Trophoblast cell (in vitro differentiated cells and primary cell): ENCODE results near the gene CASP9.
"Not testable (repeated sequence)": the region's sequence is repeated elsewhere in the genome, so short reads cannot be mapped to it uniquely, and the experiment has no call there.

ENCODE experiments used
- DNase-seq, 2 donors: peaks; one replicate each; pipeline ENCODE4 v3.0.0-alpha.2; 2016
- H2AFZ ChIP-seq: 2 replicates; pipeline ENCODE4 v1.6.1; 2013; ENCODE audit warnings: low read length, moderate library complexity, mild to moderate bottlenecking; ENCODE audit not compliant: insufficient read depth, poor library complexity
- H2AK5ac ChIP-seq: 2 replicates; pipeline ENCODE4 v1.6.1; 2013; ENCODE audit warnings: mild to moderate bottlenecking, low read length
- H2BK120ac ChIP-seq: 2 replicates; pipeline ENCODE4 v1.6.1; 2013; ENCODE audit warnings: low read length, mild to moderate bottlenecking, moderate library complexity; ENCODE audit not compliant: insufficient read depth, poor library complexity
- H2BK12ac ChIP-seq: 2 replicates; pipeline ENCODE4 v1.6.1; 2013; ENCODE audit warnings: mild to moderate bottlenecking, low read length, moderate library complexity
- H2BK5ac ChIP-seq: 2 replicates; pipeline ENCODE4 v1.6.1; 2013; ENCODE audit warnings: low read length, low read depth, moderate library complexity, mild to moderate bottlenecking; ENCODE audit not compliant: poor library complexity
- H3K14ac ChIP-seq: 2 replicates; pipeline ENCODE4 v1.6.1; 2013; ENCODE audit warnings: mild to moderate bottlenecking, low read length
- H3K18ac ChIP-seq: 2 replicates; pipeline ENCODE4 v1.6.1; 2013; ENCODE audit warnings: mild to moderate bottlenecking, low read length
- H3K23ac ChIP-seq: 2 replicates; pipeline ENCODE4 v1.6.1; 2013; ENCODE audit warnings: low read length
- H3K27ac ChIP-seq: 2 replicates; pipeline ENCODE4 v1.5.1; 2013; ENCODE audit warnings: low read depth, mild to moderate bottlenecking, inconsistent platforms, low read length, moderate library complexity
- H3K27me3 ChIP-seq: 2 replicates; pipeline ENCODE4 v1.6.1; 2013; ENCODE audit warnings: inconsistent platforms, mild to moderate bottlenecking, low read length, moderate library complexity; ENCODE audit not compliant: insufficient read depth
- H3K36me3 ChIP-seq, 2 experiments: 1 replicate in 1 of 2; 2 replicates in 1 of 2; pipeline ENCODE4 v1.6.1; 2013; ENCODE audit warnings: low read length in 2 of 2, mild to moderate bottlenecking in 2 of 2, moderate library complexity in 1 of 2; ENCODE audit not compliant: insufficient read depth in 2 of 2, control insufficient read depth in 1 of 2
- H3K4ac ChIP-seq: 2 replicates; pipeline ENCODE4 v1.6.1; 2013; ENCODE audit warnings: low read depth, mild to moderate bottlenecking, low read length, moderate library complexity
- H3K4me1 ChIP-seq, 2 experiments: 1 replicate in 1 of 2; 2 replicates in 1 of 2; pipeline ENCODE4 v1.6.1; 2013; ENCODE audit warnings: low read length in 2 of 2, mild to moderate bottlenecking in 2 of 2, moderate library complexity in 1 of 2; ENCODE audit not compliant: insufficient read depth in 2 of 2, control insufficient read depth in 1 of 2
- H3K4me2 ChIP-seq: 2 replicates; pipeline ENCODE4 v1.6.1; 2013; ENCODE audit warnings: inconsistent platforms, mild to moderate bottlenecking, low read length, moderate library complexity
- H3K4me3 ChIP-seq: 2 replicates; pipeline ENCODE4 v1.5.1; 2013; ENCODE audit warnings: mild to moderate bottlenecking, low read depth, low read length, inconsistent platforms
- H3K79me1 ChIP-seq: one replicate; pipeline ENCODE4 v1.6.1; 2013; ENCODE audit warnings: low read length
- H3K79me2 ChIP-seq: 2 replicates; pipeline ENCODE4 v1.6.1; 2013; ENCODE audit warnings: low read length, mild to moderate bottlenecking; ENCODE audit not compliant: control insufficient read depth, insufficient read depth, poor library complexity
- H3K9ac ChIP-seq: 2 replicates; pipeline ENCODE4 v1.6.1; 2013; ENCODE audit warnings: mild to moderate bottlenecking, low read length
- H3K9me3 ChIP-seq: 2 replicates; pipeline ENCODE4 v1.6.1; 2013; ENCODE audit warnings: low read depth, mild to moderate bottlenecking, control low read depth, inconsistent platforms, low read length; ENCODE audit not compliant: insufficient read depth
- H4K12ac ChIP-seq: 2 replicates; pipeline ENCODE4 v1.6.1; 2013; ENCODE audit warnings: low read depth, mild to moderate bottlenecking, low read length, moderate library complexity
- H4K8ac ChIP-seq: 2 replicates; pipeline ENCODE4 v1.6.1; 2013; ENCODE audit warnings: low read depth, mild to moderate bottlenecking, low read length, moderate library complexity
- H4K91ac ChIP-seq: one replicate; pipeline ENCODE4 v1.6.1; 2013; ENCODE audit warnings: low read depth, mild to moderate bottlenecking, low read length, moderate library complexity
- WGBS: extraction: QIAGEN DNeasy Blood & Tissue Kit; methylation state at CpG from one replicate; pipeline ENCODE4 v1.1.7; 2013; ENCODE audit warnings: missing lambda C conversion rate; ENCODE audit not compliant: insufficient read length, insufficient coverage; ENCODE audit errors: extremely low coverage; 5-methylcytosine and 5-hydroxymethylcytosine counted together

Gene CASP9

DNA sequence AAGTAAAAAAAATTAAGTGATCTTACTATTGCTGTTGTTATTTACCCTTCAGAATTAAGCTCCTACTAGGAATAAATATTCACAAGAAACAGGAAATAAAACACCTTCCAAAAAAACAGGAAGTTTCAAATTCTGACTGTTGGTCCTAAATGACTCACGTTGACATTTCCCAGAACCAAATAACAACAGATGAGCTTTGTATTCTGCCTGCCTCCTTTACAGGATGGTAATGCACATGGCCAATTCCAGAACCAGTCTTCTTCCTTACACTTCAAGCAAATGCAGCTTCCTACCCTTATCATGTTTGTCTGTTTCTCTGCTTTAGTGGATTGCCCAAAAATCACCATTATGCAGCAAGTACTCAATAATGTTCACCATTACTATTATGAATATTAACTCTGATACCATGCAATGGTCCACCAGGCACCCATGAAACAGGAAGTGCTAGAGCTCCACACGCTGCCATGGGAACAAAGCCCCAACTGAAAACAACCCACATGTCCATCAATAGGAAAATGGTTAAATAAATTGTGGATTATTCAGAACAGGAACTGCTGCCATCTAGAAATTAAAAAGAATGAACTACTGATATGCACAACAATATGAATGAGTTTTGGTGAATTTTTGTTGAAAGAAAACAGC is 8.9 kb downstream of the CASP9 start:
- no peak for DNase-seq
- H3K14ac ChIP-seq: no peak overlapping the region
- no peak overlapping the region for H4K12ac ChIP-seq
- no peak overlapping the region for H3K27ac ChIP-seq
- no peak overlapping the region for H3K4ac ChIP-seq
- H3K18ac ChIP-seq: no peak overlapping the region
- no peak overlapping the region for H2BK120ac ChIP-seq
- no peak overlapping the region for H3K4me2 ChIP-seq
- no peaks in the 10 kb centered on the region for H3K9me3 ChIP-seq
- no peak overlapping the region for H4K91ac ChIP-seq
- H2AFZ ChIP-seq: no peak overlapping the region
- H3K79me2 ChIP-seq: no peaks in the 10 kb centered on the region
- no peak overlapping the region for H3K4me3 ChIP-seq
- H4K8ac ChIP-seq: no peak overlapping the region
- H3K9ac ChIP-seq: no peak overlapping the region
- H2BK12ac ChIP-seq: no peak overlapping the region
- H3K79me1 ChIP-seq: no peaks in the 10 kb centered on the region
- no peak overlapping the region for H2AK5ac ChIP-seq
- no peak overlapping the region for H3K23ac ChIP-seq
- no CpG with 5 or more reads among the region's 2 CpGs for WGBS
- H3K4me1 ChIP-seq: no peaks in the 10 kb centered on the region
- no peak overlapping the region for H2BK5ac ChIP-seq
- H3K36me3 ChIP-seq: peaks cover 2% of the 10 kb centered on the region in 2 experiments
- no peaks in the 10 kb centered on the region for H3K27me3 ChIP-seq

GRCh38 chr1:15514557-15514956 is 9.5 kb downstream of the CASP9 start:
- H2BK120ac ChIP-seq, H3K36me3 ChIP-seq, H4K12ac ChIP-seq, H2BK5ac ChIP-seq, H3K4ac ChIP-seq, H3K4me1 ChIP-seq, H3K27ac ChIP-seq, H3K9ac ChIP-seq, H3K23ac ChIP-seq, H3K79me1 ChIP-seq, H3K79me2 ChIP-seq, DNase-seq, H2BK12ac ChIP-seq, H3K18ac ChIP-seq, H2AK5ac ChIP-seq, H2AFZ ChIP-seq, H4K8ac ChIP-seq, H3K4me3 ChIP-seq, H4K91ac ChIP-seq, H3K4me2 ChIP-seq, H3K27me3 ChIP-seq, H3K9me3 ChIP-seq, H3K14ac ChIP-seq: not testable (repeated sequence)
- no CpG with 5 or more reads among the region's 5 CpGs for WGBS

DNA sequence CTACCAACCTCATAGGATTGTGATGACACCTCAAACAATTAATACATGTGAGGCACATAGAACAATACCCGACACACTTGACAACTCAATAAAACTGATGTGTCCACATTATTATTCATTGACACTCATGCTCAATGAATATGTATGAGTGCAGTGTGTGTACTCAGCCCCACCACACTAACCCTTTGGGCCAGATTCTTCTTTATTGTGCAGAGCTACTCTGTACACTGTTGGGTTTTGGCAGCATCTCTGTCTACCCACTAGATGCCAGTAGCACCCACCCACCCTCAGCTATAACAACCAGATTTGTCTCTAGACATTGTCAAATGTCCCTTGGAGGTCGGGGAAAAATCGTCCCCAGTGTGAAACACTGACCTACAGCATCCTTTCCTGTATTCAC is 10.1 kb downstream of the CASP9 start:
- H3K9ac ChIP-seq: no peak overlapping the region
- no peak overlapping the region for H2BK12ac ChIP-seq
- no peaks in the 10 kb centered on the region for H3K27me3 ChIP-seq
- no peaks in the 10 kb centered on the region for H3K79me2 ChIP-seq
- H3K36me3 ChIP-seq: peaks cover 2% of the 10 kb centered on the region in 2 experiments
- H3K79me1 ChIP-seq: no peaks in the 10 kb centered on the region
- H2AFZ ChIP-seq: no peak overlapping the region
- no peak overlapping the region for H2BK120ac ChIP-seq
- no CpG with 5 or more reads among the region's 3 CpGs for WGBS
- no peak overlapping the region for H3K4me3 ChIP-seq
- H3K9me3 ChIP-seq: no peaks in the 10 kb centered on the region
- no peak overlapping the region for H2BK5ac ChIP-seq
- no peaks in the 10 kb centered on the region for H3K4me1 ChIP-seq
- no peak for DNase-seq
- H2AK5ac ChIP-seq: no peak overlapping the region
- H3K4me2 ChIP-seq: no peak overlapping the region
- no peak overlapping the region for H3K14ac ChIP-seq
- no peak overlapping the region for H4K8ac ChIP-seq
- H4K91ac ChIP-seq: no peak overlapping the region
- H3K18ac ChIP-seq: no peak overlapping the region
- H3K4ac ChIP-seq: no peak overlapping the region
- H4K12ac ChIP-seq: no peak overlapping the region
- H3K23ac ChIP-seq: no peak overlapping the region
- H3K27ac ChIP-seq: no peak overlapping the region

DNA sequence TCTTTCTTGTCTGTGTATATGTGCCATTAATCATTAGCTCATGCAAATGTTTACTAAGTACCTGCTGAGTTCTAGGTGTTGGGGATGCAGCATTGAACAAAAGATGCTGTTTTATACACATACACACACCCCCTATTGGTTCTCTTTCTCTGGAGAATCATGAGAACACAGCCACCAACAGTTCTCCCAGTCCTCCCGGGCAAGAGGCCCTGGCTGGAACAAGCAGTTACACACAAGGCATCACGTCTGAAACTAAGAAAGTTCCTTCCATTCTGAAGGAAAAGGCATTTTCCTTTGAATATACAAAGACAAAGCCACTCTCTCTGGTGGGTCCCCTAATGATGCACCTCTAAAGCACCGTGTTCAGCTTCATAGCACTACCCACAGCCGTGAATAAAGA is 10.8 kb downstream of the CASP9 start:
- Histone ChIP-seq H3K4me1 (no peaks in the 10 kb centered on the region), H3K4me3 (no peak overlapping the region), H3K14ac (no peak overlapping the region), H2BK12ac (no peak overlapping the region), H3K18ac (no peak overlapping the region), H3K27ac (no peak overlapping the region), H3K36me3 (peaks cover 2% of the 10 kb centered on the region in 2 experiments), H2BK5ac (no peak overlapping the region), H4K8ac (no peak overlapping the region), H4K12ac (no peak overlapping the region), H3K23ac (no peak overlapping the region), H2AFZ (no peak overlapping the region), H3K79me2 (no peaks in the 10 kb centered on the region), H3K9ac (no peak overlapping the region), H3K4me2 (no peak overlapping the region), H3K27me3 (no peaks in the 10 kb centered on the region), H3K4ac (no peak overlapping the region), H3K9me3 (no peaks in the 10 kb centered on the region), H2BK120ac (no peak overlapping the region), H3K79me1 (no peaks in the 10 kb centered on the region), H4K91ac (no peak overlapping the region), H2AK5ac (no peak overlapping the region)
- no CpG with 5 or more reads among the region's 4 CpGs for WGBS
- no peak for DNase-seq
